SHP77 (cell line): ENCODE results near the gene GOLGA7B.
A peak's percentile ranks its signal among the peaks of the same experiment; 100 is the strongest.

ENCODE experiments used
- DNase-seq, 2 experiments: peaks; one replicate each; lab custom pipeline; 2025; lab: John Stamatoyannopoulos, UW

GOLGA7B gene

DNA sequence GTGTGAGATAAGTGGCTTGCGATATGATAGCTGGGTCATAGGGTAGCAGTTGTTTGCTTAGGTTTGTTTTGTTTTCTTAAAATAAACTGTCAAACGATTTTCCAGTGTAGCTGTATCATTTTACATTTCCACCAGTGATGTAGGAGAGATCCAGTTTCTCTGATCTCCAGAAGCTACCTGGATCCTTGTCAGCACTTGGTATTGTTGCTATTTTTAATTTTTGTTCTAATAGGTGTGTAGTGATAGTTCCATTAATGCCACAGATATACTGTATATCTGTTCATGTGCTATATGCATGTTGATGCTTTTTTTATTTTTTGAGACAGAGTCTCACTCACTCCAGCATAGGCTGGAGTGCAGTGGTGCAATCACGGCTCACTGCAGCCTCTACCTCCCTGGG, 44.4 kb downstream of the GOLGA7B start:
- DNase-seq = no peak

DNA sequence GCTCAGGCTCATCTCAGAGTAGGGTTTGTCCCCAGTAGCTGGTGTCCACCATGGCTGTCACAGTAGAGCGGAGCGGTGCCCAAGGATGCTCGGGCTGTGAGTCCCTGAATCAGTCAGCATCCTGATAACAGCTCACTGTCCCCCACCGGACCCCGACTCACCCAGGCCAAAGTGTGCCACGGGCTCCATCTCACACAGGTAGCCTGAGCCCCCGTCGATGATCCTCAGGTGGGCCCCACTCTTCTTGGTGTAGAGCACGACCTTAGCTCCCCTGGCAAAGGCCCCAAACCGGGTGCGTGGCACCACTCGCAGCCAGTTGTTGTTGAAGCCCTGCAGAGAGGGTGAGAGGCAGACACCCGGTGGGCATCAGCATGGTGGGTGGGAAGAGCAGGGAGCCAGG, 45.4 kb downstream of the GOLGA7B start:
- DNase-seq = no peak

DNA sequence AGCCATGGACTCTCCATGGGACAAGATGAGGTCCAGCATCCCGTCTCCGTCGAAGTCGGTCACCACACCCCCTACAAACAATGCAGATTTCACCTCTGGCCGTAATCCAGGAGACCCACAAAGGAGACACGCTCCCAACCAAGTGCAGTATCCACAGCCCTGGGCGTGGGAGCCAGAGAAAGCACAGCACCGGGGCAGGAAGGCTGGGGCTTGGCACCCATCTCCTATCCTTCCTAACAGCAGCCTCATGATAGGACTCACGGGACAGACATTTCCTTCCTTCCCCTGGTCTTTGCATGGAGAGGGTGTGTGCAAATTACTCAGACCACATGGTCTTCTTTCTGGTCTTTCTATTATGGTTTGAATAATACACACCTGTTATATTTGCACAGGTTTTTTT, 46.3 kb downstream of the GOLGA7B start:
- no peak for DNase-seq

GRCh38 chr10:97896756-97897358, 47.2 kb downstream of the GOLGA7B start:
- DNase-seq = no peak

DNA sequence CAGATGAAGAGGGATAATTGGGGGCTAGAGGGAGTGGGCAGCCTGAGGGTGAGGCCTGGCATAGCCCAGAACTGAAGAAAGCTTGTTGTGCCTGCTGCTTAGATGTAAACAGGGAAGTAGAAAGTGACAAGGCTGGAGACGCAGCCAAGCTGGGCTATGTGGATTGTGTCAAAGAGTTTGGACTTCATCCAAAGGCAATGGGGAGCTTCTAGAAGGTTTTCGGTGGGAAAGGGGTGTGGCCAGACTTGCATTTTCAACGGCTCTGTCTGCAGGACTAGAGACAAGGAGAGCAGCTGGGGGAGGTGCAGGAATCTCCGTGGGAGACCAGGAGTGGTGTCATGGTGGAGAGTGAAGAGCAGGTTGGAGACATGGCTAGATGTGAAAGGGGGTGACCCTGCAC, 48.8 kb downstream of the GOLGA7B start:
- no peak for DNase-seq

GRCh38 chr10:97901381-97901780, 51.7 kb downstream of the GOLGA7B start:
- no peak for DNase-seq

GRCh38 chr10:97903128-97904017, 53.7 kb downstream of the GOLGA7B start:
- DNase-seq = peak in 1 of 2 experiments; percentile 47

- DNase-seq = peak in 1 of 2 experiments; percentile 47
Measured at GRCh38 chr10:97904018-97904381, 54.4 kb downstream of the GOLGA7B start.

GRCh38 chr10:97904576-97904975, 54.9 kb downstream of the GOLGA7B start:
- DNase-seq = no peak

GRCh38 chr10:97905276-97905675, 55.6 kb downstream of the GOLGA7B start:
- no peak for DNase-seq

DNA sequence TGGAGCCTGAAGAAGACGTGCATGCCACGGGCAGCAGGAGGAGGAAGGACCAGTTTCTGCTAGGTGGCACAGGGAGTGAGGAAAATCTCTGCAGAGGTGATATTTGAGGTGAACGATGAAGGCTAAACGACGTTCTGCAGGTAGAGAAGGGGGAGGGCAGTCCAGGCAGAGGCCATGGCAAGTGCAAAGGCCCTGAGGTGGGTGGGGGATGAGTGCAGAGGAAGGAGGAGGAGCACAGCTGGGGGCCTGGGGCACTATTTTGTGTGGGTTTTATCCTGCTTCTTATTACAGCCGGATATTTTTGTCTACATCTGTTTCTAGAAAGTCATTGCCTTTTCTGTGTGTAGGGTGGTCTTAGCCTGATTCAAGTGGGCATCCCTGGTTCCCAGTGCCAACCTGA, 57.6 kb downstream of the GOLGA7B start:
- no peak for DNase-seq

- no peak for DNase-seq
Measured at GRCh38 chr10:97907830-97908229, 58.2 kb downstream of the GOLGA7B start.

- no peak for DNase-seq
Measured at GRCh38 chr10:97910661-97911060, 61.0 kb downstream of the GOLGA7B start.

DNA sequence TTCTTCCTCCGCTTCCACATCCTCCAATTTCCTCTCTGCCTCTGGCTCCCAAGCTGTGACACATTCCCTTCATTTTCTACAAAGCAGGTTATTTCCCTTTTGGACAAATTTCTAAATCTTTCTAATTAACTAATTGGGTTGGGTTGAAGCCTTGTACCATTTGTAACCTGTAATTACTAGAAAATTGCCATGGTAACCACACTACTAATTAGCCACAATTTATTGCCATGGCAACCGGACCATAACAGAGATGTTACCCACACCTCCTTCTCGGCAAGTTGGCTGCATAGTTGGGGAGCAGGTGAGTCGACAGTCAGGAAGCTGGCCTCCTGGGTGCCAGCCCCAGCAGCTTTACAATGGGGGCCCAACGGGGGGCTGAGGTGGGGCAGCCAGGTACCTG, 61.6 kb downstream of the GOLGA7B start:
- no peak for DNase-seq

GRCh38 chr10:97913193-97913592, 63.5 kb downstream of the GOLGA7B start:
- DNase-seq = no peak

DNA sequence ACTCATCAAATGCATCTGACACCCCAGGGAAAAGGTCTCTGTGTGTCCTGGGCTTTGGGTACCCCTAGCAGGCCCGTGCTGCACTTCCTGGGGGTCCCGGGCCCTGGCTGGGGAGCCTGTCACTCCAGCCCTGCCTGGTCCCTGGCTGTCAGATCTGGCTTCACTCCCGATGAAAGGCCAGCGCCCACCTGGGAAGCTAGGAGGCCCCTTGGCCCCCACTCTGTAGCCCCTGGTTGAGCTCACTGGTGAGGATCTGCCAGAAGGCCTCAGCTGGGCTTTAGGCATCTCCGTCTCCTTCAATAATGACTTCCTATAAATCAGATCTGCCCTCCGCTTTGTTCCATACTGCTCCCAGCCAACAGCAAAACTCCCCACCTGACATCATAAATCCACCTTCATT, 64.0 kb downstream of the GOLGA7B start:
- no peak for DNase-seq

DNA sequence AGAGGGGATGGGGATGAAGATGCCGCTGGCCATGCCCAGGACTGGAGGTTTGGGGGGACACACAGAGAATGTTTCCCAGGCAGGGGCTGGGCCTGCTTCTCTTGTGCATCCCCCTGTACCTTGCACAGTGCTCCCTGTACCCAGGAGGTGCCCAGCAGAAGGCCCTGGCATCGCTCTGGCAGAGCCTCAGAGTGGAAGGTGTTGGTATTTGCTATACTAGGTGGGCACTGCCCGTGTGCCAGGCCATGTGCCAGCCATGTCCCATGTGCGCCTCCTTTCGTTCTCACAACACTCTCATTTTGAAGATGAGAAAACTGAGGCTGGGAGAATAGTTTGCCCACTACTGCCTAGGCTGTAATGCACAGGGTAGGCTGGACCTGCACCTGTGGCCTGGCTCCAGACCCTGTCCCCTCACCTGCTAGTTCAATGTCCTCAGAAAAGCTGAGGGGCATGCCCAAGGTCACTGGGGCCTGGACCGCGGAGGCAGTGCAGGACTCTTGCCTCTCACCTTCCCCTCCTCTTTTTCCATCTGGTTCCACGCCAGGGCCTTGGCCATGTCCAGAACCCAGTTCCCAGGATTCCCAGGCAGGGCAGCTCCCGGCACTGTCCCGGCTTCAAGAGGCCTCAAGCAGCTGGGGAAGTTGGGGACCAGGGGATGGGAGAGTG, 64.7 kb downstream of the GOLGA7B start:
- DNase-seq = no peak

GRCh38 chr10:97914837-97915211, 65.2 kb downstream of the GOLGA7B start:
- DNase-seq = peak; percentile 55 to 59

DNA sequence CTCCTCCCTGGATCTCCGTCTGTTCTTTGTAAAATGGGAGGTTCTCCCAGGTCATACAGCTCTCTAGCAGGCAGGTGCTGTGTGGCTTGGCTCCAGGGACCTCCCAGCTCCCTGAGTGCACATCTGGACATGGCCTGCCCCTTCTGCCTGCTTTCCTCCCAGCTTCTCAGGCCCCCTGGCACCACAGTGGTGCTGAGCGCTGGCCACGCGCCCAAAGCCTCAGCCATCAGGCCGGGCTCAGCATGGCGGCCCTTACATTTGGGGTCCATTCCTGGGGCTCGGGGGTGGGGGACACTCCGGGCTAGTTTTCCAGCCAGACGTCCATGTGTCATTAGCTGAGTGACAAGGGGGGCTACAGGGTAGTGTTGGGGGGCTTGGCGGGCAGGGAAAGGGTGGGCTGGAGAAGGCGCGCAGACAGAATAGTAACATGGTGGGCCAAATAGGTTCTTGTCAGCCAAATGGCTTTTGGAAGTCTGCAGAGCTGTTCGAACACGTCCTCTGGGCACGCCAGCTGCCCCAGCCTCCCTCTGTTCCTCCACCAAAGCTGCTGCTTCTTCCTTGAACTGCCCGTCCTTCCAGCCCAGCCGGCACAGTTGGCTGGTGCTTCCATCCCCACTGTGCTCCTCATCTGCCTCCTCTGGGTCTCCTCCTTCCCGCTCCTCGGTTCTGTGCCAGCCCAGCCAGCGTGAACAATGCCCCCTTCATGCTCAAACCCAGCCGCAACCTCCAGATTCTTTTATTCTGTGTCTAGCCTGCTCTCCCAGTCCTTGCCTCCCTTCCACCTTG, 65.9 kb downstream of the GOLGA7B start:
- DNase-seq = no peak

GRCh38 chr10:97916586-97916985, 66.9 kb downstream of the GOLGA7B start:
- DNase-seq = no peak

DNA sequence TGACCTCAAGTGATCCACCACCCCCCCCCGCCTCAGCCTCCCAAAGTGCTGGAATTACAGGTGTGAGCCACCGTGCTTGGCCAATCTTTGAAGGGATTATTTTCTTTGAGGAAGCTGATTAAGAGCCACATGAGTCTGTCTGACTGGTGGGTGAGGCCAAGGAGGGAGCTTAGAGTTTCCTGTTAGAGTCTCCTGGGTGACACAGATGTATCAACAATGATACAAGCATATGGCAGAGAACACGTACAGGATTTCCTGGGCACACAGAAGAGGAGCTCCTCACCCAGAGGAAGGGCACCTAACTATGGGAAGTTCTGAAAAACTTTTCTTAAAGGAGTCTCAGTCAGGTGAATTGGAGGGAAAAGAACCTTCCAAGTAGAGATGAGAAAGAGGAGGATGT, 69.4 kb downstream of the GOLGA7B start:
- no peak for DNase-seq

DNA sequence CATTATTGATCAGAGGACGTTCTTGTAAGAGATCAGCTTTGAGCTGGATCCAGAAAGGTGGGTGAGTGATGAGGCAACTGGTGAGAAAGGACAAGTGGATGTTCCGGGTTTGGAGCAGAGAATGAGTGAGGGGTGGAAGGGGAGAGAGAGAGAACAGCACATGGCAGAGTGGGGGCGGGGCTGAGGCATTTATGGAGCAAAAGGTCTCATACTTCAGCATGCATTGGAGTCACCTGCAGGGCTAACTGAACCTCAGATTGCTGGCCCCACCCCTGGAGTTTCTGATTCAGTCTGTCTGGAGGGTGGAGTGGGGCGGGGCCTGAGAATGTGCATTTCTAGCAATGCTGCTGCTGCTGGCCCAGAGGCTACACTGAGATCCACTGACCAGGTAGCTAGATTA, 71.2 kb downstream of the GOLGA7B start:
- DNase-seq = no peak
